ENCODE results near the gene TRAPPC5.

The TRAPPC5 gene

DNA sequence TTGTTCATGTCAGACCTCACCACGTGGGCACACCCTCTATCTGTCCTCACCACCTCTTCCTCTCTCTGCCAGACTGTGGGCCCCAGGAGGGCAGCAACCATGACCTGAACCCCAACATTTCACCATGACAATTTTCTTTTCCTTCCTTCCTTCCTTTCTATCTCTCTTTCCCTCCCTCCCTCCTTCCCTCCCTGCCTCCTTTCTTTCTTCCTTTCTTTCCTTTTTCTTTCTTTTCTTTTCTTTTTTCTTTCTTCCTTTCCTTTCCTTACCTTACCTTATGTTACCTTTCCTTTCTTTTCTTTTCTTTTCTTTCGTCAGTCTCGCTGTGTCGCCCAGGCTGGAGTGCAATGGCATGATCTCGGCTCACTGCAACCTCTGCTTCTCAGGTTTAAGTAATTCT is 30.0 kb downstream of the TRAPPC5 start:
- ATAC-seq, result no peak
- TF ChIP-seq ZFP3 (CRISPR knock-in tag; IDR thresholded peaks at IDR 0.05) (no peak), PPARA (CRISPR knock-in tag; IDR thresholded peaks at IDR 0.05; ENCODE audit: borderline replicate concordance) (no peak), ZNF70 (CRISPR knock-in tag; IDR thresholded peaks at IDR 0.05) (no peak), ESRRG (CRISPR knock-in tag; IDR thresholded peaks at IDR 0.05) (no peak), OSR1 (CRISPR knock-in tag; IDR thresholded peaks at IDR 0.05) (no peak), TCF4 (CRISPR knock-in tag; IDR thresholded peaks at IDR 0.05; ENCODE audit: borderline replicate concordance) (no peak), RARB (CRISPR knock-in tag; IDR thresholded peaks at IDR 0.05) (no peak), BACH2 (CRISPR knock-in tag; IDR thresholded peaks at IDR 0.05; ENCODE audit: borderline replicate concordance) (no peak), TOX (CRISPR knock-in tag; IDR thresholded peaks at IDR 0.05; ENCODE audit: borderline replicate concordance) (no peak)
- TF ChIP-seq, protein P1, sequence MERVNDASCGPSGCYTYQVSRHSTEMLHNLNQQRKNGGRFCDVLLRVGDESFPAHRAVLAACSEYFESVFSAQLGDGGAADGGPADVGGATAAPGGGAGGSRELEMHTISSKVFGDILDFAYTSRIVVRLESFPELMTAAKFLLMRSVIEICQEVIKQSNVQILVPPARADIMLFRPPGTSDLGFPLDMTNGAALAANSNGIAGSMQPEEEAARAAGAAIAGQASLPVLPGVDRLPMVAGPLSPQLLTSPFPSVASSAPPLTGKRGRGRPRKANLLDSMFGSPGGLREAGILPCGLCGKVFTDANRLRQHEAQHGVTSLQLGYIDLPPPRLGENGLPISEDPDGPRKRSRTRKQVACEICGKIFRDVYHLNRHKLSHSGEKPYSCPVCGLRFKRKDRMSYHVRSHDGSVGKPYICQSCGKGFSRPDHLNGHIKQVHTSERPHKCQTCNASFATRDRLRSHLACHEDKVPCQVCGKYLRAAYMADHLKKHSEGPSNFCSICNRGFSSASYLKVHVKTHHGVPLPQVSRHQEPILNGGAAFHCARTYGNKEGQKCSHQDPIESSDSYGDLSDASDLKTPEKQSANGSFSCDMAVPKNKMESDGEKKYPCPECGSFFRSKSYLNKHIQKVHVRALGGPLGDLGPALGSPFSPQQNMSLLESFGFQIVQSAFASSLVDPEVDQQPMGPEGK (CRISPR knock-in tag; IDR thresholded peaks at IDR 0.05; ENCODE audit: borderline replicate concordance), result no peak
- TF ChIP-seq, protein P2, sequence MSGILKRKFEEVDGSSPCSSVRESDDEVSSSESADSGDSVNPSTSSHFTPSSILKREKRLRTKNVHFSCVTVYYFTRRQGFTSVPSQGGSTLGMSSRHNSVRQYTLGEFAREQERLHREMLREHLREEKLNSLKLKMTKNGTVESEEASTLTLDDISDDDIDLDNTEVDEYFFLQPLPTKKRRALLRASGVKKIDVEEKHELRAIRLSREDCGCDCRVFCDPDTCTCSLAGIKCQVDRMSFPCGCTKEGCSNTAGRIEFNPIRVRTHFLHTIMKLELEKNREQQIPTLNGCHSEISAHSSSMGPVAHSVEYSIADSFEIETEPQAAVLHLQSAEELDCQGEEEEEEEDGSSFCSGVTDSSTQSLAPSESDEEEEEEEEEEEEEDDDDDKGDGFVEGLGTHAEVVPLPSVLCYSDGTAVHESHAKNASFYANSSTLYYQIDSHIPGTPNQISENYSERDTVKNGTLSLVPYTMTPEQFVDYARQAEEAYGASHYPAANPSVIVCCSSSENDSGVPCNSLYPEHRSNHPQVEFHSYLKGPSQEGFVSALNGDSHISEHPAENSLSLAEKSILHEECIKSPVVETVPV (CRISPR knock-in tag; IDR thresholded peaks at IDR 0.05), result no peak

DNA sequence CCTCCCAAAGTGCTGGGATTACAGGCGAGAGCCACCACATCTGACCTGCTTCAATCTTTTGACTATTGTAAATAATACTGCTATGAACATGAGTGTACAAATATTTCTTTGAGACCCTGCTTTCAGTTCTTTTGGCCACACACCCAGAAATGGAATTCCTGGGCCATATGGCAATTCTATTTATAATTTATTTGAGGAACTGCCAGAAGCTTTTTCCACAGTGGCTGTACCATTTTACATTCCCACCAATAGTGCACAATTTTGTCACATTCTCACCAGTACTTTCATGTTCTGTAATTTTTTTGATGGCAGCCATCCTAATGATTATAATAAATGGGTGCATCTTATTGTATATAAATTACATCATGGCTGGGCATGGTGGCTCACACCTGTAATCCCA is 35.0 kb downstream of the TRAPPC5 start:
- ATAC-seq, result no peak
- TF ChIP-seq, protein P1 (CRISPR knock-in tag; IDR thresholded peaks at IDR 0.05; ENCODE audit: borderline replicate concordance), result no peak
- TF ChIP-seq GLIS3 (CRISPR knock-in tag; IDR thresholded peaks at IDR 0.05), result no peak
- no peak for TF ChIP-seq CREB5 (CRISPR knock-in tag; IDR thresholded peaks at IDR 0.05; ENCODE audit: low read depth)
- TF ChIP-seq CSDC2 (CRISPR knock-in tag; IDR thresholded peaks at IDR 0.05), result no peak
- TF ChIP-seq, protein P3, sequence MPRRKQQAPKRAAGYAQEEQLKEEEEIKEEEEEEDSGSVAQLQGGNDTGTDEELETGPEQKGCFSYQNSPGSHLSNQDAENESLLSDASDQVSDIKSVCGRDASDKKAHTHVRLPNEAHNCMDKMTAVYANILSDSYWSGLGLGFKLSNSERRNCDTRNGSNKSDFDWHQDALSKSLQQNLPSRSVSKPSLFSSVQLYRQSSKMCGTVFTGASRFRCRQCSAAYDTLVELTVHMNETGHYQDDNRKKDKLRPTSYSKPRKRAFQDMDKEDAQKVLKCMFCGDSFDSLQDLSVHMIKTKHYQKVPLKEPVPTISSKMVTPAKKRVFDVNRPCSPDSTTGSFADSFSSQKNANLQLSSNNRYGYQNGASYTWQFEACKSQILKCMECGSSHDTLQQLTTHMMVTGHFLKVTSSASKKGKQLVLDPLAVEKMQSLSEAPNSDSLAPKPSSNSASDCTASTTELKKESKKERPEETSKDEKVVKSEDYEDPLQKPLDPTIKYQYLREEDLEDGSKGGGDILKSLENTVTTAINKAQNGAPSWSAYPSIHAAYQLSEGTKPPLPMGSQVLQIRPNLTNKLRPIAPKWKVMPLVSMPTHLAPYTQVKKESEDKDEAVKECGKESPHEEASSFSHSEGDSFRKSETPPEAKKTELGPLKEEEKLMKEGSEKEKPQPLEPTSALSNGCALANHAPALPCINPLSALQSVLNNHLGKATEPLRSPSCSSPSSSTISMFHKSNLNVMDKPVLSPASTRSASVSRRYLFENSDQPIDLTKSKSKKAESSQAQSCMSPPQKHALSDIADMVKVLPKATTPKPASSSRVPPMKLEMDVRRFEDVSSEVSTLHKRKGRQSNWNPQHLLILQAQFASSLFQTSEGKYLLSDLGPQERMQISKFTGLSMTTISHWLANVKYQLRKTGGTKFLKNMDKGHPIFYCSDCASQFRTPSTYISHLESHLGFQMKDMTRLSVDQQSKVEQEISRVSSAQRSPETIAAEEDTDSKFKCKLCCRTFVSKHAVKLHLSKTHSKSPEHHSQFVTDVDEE (CRISPR knock-in tag; IDR thresholded peaks at IDR 0.05), result no peak
- no peak for TF ChIP-seq TOX (CRISPR knock-in tag; IDR thresholded peaks at IDR 0.05; ENCODE audit: borderline replicate concordance)
- no peak for TF ChIP-seq PPARA (CRISPR knock-in tag; IDR thresholded peaks at IDR 0.05; ENCODE audit: borderline replicate concordance)
- no peak for TF ChIP-seq OSR1 (CRISPR knock-in tag; IDR thresholded peaks at IDR 0.05)
- TF ChIP-seq ZNF70 (CRISPR knock-in tag; IDR thresholded peaks at IDR 0.05), result no peak
- TF ChIP-seq ISL1 (CRISPR knock-in tag; IDR thresholded peaks at IDR 0.05), result no peak
- TF ChIP-seq ZFP3 (CRISPR knock-in tag; IDR thresholded peaks at IDR 0.05), result no peak
- TF ChIP-seq TCF4 (CRISPR knock-in tag; IDR thresholded peaks at IDR 0.05; ENCODE audit: borderline replicate concordance), result no peak

GRCh38 chr19:7716762-7717161 is 36.1 kb downstream of the TRAPPC5 start:
- ATAC-seq, result no peak
- TF ChIP-seq BACH2 (CRISPR knock-in tag; IDR thresholded peaks at IDR 0.05; ENCODE audit: borderline replicate concordance), result no peak
- TF ChIP-seq ZNF565 (CRISPR knock-in tag; conservative IDR thresholded peaks at IDR 0.05; ENCODE audit: low read depth), result no peak
- TF ChIP-seq, protein P3 (CRISPR knock-in tag; IDR thresholded peaks at IDR 0.05), result no peak
- TF ChIP-seq ZC3H10 (CRISPR knock-in tag; IDR thresholded peaks at IDR 0.05), result no peak
- no peak for TF ChIP-seq ARNTL (CRISPR knock-in tag; IDR thresholded peaks at IDR 0.05; ENCODE audit: borderline replicate concordance, low read depth)
- TF ChIP-seq SNAI2 (CRISPR knock-in tag; IDR thresholded peaks at IDR 0.05), result no peak
- no peak for TF ChIP-seq ZNF8 (CRISPR knock-in tag; IDR thresholded peaks at IDR 0.05)
- no peak for TF ChIP-seq GLIS3 (CRISPR knock-in tag; IDR thresholded peaks at IDR 0.05)
- TF ChIP-seq, protein P2 (CRISPR knock-in tag; IDR thresholded peaks at IDR 0.05), result no peak
- no peak for TF ChIP-seq CREB5 (CRISPR knock-in tag; IDR thresholded peaks at IDR 0.05; ENCODE audit: low read depth)
- TF ChIP-seq ISL1 (CRISPR knock-in tag; IDR thresholded peaks at IDR 0.05), result no peak
